ENCODE data around the gene ZNF750.

DNA sequence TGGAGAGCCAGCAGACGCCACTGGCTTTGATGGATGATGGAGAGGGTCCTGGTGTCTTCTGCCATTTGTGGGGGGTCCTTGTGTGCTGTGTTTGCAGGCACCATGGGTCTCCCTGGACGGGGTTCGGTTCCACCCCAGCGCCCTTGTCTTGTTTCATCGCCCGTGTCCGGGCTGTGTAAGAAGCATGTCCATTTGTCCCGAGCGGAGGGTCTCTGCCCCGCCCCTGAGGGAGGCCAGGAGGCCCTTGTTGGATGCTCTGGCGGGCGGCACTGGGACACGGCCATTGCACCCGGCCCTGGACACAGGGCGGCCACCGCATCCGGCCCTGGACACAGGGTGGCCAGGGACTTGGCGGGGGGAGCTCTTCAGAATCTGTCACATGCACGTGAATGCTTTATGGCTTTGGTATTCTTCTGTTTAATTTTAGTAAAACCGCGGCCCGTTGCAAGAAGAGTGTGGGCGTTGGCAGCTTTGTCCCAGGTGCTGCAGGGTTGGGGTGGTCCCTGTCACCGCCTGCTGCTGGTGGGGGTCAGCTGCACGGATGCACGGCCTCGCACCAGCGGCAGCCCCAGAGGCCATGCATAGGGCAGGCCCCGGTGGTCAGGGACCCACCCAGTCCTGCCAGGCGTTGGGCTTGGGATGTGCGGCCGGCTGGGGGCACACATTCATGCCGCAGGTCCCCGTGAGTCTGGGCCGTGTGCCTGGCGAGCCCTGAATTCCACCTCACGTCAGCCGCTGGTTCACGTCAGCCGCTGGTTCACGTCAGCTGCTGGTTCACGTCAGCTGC is 21.0 kb upstream of the ZNF750 start:
- TF ChIP-seq, protein P1, sequence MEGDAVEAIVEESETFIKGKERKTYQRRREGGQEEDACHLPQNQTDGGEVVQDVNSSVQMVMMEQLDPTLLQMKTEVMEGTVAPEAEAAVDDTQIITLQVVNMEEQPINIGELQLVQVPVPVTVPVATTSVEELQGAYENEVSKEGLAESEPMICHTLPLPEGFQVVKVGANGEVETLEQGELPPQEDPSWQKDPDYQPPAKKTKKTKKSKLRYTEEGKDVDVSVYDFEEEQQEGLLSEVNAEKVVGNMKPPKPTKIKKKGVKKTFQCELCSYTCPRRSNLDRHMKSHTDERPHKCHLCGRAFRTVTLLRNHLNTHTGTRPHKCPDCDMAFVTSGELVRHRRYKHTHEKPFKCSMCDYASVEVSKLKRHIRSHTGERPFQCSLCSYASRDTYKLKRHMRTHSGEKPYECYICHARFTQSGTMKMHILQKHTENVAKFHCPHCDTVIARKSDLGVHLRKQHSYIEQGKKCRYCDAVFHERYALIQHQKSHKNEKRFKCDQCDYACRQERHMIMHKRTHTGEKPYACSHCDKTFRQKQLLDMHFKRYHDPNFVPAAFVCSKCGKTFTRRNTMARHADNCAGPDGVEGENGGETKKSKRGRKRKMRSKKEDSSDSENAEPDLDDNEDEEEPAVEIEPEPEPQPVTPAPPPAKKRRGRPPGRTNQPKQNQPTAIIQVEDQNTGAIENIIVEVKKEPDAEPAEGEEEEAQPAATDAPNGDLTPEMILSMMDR (IDR thresholded peaks at IDR 0.05), result no peak
- TF ChIP-seq POLR2A (IDR thresholded peaks at IDR 0.05), result no peak

All from suprapubic skin (tissue), 3 donors.